Endodermal cell (in vitro differentiated cells): ENCODE measurements around the gene GALNT7. TPM values are rescaled to one million over a fixed set of nuclear protein-coding genes. Genes with fewer than 3 reads are reported as not detected.

ENCODE experiments used
- DNase-seq: peaks from one replicate; pipeline ENCODE4 v3.0.0-alpha.2; 2017
- H3K27ac ChIP-seq: 2 replicates; pipeline ENCODE4 v1.5.1; 2013; ENCODE audit warnings: mild to moderate bottlenecking, low read depth, low read length, moderate library complexity
- H3K27me3 ChIP-seq: 2 replicates; pipeline ENCODE4 v1.6.1; 2013; ENCODE audit warnings: mild to moderate bottlenecking, low read length, moderate library complexity; ENCODE audit not compliant: insufficient read depth, control insufficient read depth, poor library complexity, severe bottlenecking
- H3K36me3 ChIP-seq: 2 replicates; pipeline ENCODE4 v1.7.0; 2013; ENCODE audit warnings: mild to moderate bottlenecking, low read length, moderate library complexity; ENCODE audit not compliant: control insufficient read depth, insufficient read depth
- H3K4me1 ChIP-seq: one replicate; pipeline ENCODE4 v1.7.0; 2013; ENCODE audit warnings: low read length; ENCODE audit not compliant: control insufficient read depth, insufficient read depth
- H3K4me3 ChIP-seq: 2 replicates; pipeline ENCODE4 v1.5.1; 2013; ENCODE audit warnings: mild to moderate bottlenecking, low read length, moderate library complexity
- H3K9ac ChIP-seq: 2 replicates; pipeline ENCODE4 v1.6.1; 2013; ENCODE audit warnings: mild to moderate bottlenecking, low read length, moderate library complexity; ENCODE audit not compliant: poor library complexity, severe bottlenecking; ENCODE audit errors: extremely low read depth
- H3K9me3 ChIP-seq: 2 replicates; pipeline ENCODE4 v1.6.1; 2013; ENCODE audit warnings: mild to moderate bottlenecking, low read length, moderate library complexity; ENCODE audit not compliant: control insufficient read depth
- H3K27ac Mint-ChIP-seq: 2 replicates; pipeline ENCODE4 v1.8.0; 2020; ENCODE audit warnings: mixed read lengths
- H3K27me3 Mint-ChIP-seq: 2 replicates; pipeline ENCODE4 v1.8.0; 2021; ENCODE audit warnings: mild to moderate bottlenecking, mixed read lengths; ENCODE audit not compliant: insufficient read depth
- H3K36me3 Mint-ChIP-seq: 2 replicates; pipeline ENCODE4 v1.8.0; 2020; ENCODE audit warnings: low read depth, mixed read lengths
- H3K4me1 Mint-ChIP-seq: 2 replicates; pipeline ENCODE4 v1.8.0; 2020; ENCODE audit warnings: mixed read lengths
- H3K4me3 Mint-ChIP-seq: 2 replicates; pipeline ENCODE4 v1.8.0; 2020; ENCODE audit warnings: mild to moderate bottlenecking, moderate library complexity, mixed read lengths
- H3K9me3 Mint-ChIP-seq: 2 replicates; pipeline ENCODE4 v1.8.0; 2020; ENCODE audit warnings: mild to moderate bottlenecking, mixed read lengths
- CTCF ChIP-seq: fragments of 200-600 bp; sonication (generic); conservative IDR thresholded peaks from 2 replicates; pipeline ENCODE4 v1.5.0; 2021; ENCODE audit warnings: antibody characterized with exemption, mild to moderate bottlenecking
- WGBS, 2 experiments: methylation state at CpG; one replicate each; pipeline versions ENCODE4 v1.1.5 to v1.1.7; 2013; ENCODE audit warnings: missing lambda C conversion rate in 2 of 2, mixed read lengths in 1 of 2; ENCODE audit not compliant: insufficient coverage in 1 of 2, insufficient read length in 1 of 2; 5-methylcytosine and 5-hydroxymethylcytosine counted together
- total RNA-seq, 2 donors: library from RNA; stranded (reverse); fragmentation: NEBNext Ultra II Directional in 1 of 2; extraction: Animal tissue kit (Norgen Biotek cat#: 25700) in 1 of 2; gene quantifications; 2 replicates in 1 of 2; 3 replicates in 1 of 2; pipeline ENCODE4 v1.2.1, GENCODE V29; 2021

Gene GALNT7
- total RNA-seq, 2 donors from 2014 or later, result 66.1 to 72.1 TPM

GRCh38 chr4:173360587-173361221, 192.1 kb downstream of the GALNT7 start:
- H3K4me3 ChIP-seq, result no peak overlapping the region
- H3K4me1 ChIP-seq, result no peaks in the 10 kb centered on the region
- Mint-ChIP-seq H3K4me3 (no peak overlapping the region), H3K9me3 (peaks cover 5% of the 10 kb centered on the region), H3K27me3 (peaks cover 11% of the 10 kb centered on the region), H3K36me3 (no peaks in the 10 kb centered on the region), H3K4me1 (no peaks in the 10 kb centered on the region), H3K27ac (no peak overlapping the region)
- no peaks in the 10 kb centered on the region for H3K36me3 ChIP-seq
- peaks cover 33% of the 10 kb centered on the region for H3K27me3 ChIP-seq
- H3K9ac ChIP-seq, result no peak overlapping the region
- 76 to 80% methylated on average over 1 to 5 of the region's 5 CpGs for WGBS, 2 experiments
- peak; percentile 67 for TF ChIP-seq CTCF
- peaks cover 4% of the 10 kb centered on the region for H3K9me3 ChIP-seq
- no peak for DNase-seq
- no peak overlapping the region for H3K27ac ChIP-seq

DNA sequence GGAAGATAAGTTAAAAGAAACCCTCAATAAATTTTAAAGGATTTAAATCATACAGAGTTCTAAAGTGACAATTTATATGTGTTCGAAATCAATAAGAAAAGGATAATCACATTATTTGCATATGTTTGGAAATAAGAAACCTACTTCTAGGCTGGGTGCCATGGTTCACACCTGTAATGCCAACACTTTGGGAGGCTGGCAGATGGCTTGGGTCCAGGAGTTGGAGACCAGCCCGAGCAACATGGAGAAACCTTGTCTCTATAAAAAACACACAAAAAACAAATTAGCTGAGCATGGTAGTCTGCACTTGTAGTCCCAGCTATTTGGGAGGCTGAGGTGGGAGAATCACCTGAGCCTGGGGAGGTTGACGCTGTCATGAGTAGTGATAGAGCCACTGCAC, 194.1 kb downstream of the GALNT7 start:
- no peak overlapping the region for H3K9ac ChIP-seq
- peaks cover 5% of the 10 kb centered on the region for H3K9me3 Mint-ChIP-seq
- no peak for TF ChIP-seq CTCF
- H3K4me3 Mint-ChIP-seq, result no peak overlapping the region
- no peaks in the 10 kb centered on the region for H3K36me3 Mint-ChIP-seq
- no peak overlapping the region for H3K27ac ChIP-seq
- H3K4me1 ChIP-seq, result no peaks in the 10 kb centered on the region
- no peaks in the 10 kb centered on the region for H3K36me3 ChIP-seq
- DNase-seq, result no peak
- no peak overlapping the region for H3K4me3 ChIP-seq
- peaks cover 18% of the 10 kb centered on the region for H3K27me3 ChIP-seq
- peaks cover 4% of the 10 kb centered on the region for H3K9me3 ChIP-seq
- no peak overlapping the region for H3K27ac Mint-ChIP-seq
- WGBS, 2 experiments, result 100% methylated on average over 3 of the region's 3 CpGs; no CpG with 5 or more reads in 1 of the 2 experiments
- no peaks in the 10 kb centered on the region for H3K4me1 Mint-ChIP-seq
- peaks cover 11% of the 10 kb centered on the region for H3K27me3 Mint-ChIP-seq

- 63 to 88% methylated on average over 1 to 2 of the region's 2 CpGs for WGBS, 2 experiments
- no peaks in the 10 kb centered on the region for H3K4me1 ChIP-seq
- H3K9me3 Mint-ChIP-seq, result no peaks in the 10 kb centered on the region
- no peaks in the 10 kb centered on the region for H3K36me3 ChIP-seq
- H3K4me3 ChIP-seq, result no peak overlapping the region
- no peaks in the 10 kb centered on the region for H3K9me3 ChIP-seq
- H3K27ac ChIP-seq, result no peak overlapping the region
- peaks cover 3% of the 10 kb centered on the region for H3K4me1 Mint-ChIP-seq
- no peaks in the 10 kb centered on the region for H3K27me3 ChIP-seq
- TF ChIP-seq CTCF, result no peak
- H3K9ac ChIP-seq, result no peak overlapping the region
- no peak overlapping the region for H3K4me3 Mint-ChIP-seq
- no peaks in the 10 kb centered on the region for H3K36me3 Mint-ChIP-seq
- no peak for DNase-seq
- H3K27me3 Mint-ChIP-seq, result peaks cover 1% of the 10 kb centered on the region
- no peak overlapping the region for H3K27ac Mint-ChIP-seq
Measured at GRCh38 chr4:173365359-173365996, 196.9 kb downstream of the GALNT7 start.
